Astrocyte of the spinal cord (primary cell): Measurements from ENCODE around the gene OSBPL1A.

Experiments used
- DNase-seq: peaks from one replicate; pipeline ENCODE4 v3.0.0; 2011; ENCODE audit warnings: low read depth, low spot score
- H3K4me3 ChIP-seq: 2 replicates; pipeline ENCODE4 v1.5.1; 2011; ENCODE audit warnings: low read depth, mild to moderate bottlenecking, low read length, moderate library complexity
- in situ Hi-C: cut with HindIII; loops from 2 replicates; pipeline ENCODE4 v1.10.0; 2017; ENCODE audit warnings: low sequenced_read_pairs
- TF ChIP-seq, protein P1 (sequence below): IDR thresholded peaks from 2 replicates; pipeline ENCODE4 v1.5.1; 2012; ENCODE audit warnings: low read depth, mild to moderate bottlenecking, low read length, inconsistent platforms

OSBPL1A gene

DNA sequence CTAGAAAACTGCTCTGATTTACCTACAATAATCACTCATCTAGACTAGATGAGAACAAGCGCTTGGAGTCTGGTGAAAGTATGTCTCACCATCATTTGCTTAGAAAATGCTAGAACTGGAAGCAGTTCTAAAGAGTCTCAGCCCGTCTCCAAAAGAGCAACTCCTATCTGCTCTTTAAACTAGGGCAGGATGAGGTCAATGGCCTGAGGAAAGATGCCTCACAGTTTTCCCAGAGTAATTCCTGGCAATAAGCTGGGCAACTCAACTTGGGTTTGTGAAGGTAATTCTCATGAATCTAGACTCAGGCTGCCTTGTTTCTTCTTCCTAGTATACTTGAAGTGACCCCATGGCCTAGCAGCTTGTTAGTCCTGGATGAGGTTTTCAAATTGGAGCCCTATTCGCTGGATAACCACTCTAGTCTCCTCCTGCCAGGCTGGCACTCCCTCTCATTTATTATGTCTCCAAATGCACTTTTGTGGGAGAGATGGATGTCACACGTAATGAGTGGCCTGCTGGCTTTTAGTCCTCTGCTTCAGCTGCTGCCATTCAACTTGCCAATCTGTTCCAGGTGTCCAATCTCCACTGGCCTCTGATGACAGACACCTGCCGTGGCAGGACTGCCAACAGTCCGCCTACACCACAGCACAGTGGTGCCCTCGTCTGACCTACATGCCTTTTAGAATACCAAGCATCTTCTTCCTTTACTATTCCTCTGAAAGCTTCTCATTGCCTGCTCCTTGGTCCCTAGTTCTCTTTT, 177.9 kb downstream of the OSBPL1A start:
- no peak overlapping the region for H3K4me3 ChIP-seq
- TF ChIP-seq, protein P1, sequence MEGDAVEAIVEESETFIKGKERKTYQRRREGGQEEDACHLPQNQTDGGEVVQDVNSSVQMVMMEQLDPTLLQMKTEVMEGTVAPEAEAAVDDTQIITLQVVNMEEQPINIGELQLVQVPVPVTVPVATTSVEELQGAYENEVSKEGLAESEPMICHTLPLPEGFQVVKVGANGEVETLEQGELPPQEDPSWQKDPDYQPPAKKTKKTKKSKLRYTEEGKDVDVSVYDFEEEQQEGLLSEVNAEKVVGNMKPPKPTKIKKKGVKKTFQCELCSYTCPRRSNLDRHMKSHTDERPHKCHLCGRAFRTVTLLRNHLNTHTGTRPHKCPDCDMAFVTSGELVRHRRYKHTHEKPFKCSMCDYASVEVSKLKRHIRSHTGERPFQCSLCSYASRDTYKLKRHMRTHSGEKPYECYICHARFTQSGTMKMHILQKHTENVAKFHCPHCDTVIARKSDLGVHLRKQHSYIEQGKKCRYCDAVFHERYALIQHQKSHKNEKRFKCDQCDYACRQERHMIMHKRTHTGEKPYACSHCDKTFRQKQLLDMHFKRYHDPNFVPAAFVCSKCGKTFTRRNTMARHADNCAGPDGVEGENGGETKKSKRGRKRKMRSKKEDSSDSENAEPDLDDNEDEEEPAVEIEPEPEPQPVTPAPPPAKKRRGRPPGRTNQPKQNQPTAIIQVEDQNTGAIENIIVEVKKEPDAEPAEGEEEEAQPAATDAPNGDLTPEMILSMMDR = no peak
- no peak for DNase-seq
- in situ Hi-C loops = no loop called here

DNA sequence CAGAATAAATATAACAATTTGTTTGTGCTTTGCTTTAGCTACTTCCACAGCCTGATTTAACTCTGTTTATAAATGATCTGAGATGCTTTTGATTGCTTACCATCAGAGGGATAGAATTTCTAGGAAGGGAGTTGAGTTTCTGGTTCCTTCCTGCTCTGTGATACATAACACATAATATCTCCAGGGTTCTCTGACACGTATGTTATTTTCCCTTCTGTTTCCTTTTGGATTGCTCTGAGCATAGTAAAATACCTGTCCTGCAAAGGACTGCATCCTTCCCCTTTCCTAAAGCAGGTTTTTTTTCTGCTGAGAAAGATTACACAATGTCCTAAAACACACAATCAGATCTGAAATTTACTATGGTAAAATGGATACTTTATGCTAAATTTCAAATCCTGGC, 182.7 kb downstream of the OSBPL1A start:
- no peak overlapping the region for H3K4me3 ChIP-seq
- TF ChIP-seq, protein P1 = no peak
- in situ Hi-C loops = no loop called here
- no peak for DNase-seq

DNA sequence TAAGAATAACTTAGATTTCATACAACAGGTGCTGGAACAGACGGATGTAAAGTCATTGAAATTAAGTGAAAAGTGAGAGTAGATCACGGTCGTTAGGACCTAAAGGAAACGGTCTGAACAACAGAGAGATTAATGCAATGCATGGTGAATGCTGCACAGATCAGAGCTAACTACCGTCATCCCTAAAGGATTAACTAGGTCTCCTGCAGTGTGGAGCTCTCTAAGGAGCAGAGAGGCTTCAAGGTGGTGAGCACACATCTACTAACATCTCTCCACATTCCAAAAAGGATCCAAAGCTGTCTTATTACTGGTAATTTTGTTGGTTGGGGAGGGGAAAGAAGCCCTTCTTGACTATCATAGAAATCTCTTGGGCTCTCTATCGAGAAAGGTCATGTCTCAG, 183.5 kb downstream of the OSBPL1A start:
- no peak overlapping the region for H3K4me3 ChIP-seq
- TF ChIP-seq, protein P1 = no peak
- DNase-seq = no peak
- in situ Hi-C loops = no loop called here

DNA sequence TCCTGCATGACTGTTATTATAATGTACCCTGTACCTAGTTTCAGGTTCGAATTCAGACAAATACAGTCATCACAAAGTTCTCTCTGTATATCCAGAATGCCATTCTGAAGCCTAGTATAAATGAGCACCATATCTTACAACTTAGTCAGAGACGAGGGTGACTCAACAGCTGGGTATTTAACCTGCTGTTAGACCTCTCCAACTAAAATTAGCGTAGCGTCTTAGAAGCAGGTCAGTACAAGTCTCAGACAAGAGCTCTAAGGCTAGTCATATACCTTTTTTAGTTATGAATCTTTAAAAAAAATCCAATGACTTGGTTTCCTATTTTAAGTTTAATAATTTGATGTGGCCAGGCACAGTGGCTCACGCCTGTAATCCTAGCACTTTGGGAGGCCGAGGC, 184.7 kb downstream of the OSBPL1A start:
- DNase-seq = peak; percentile 91
- no peak overlapping the region for H3K4me3 ChIP-seq
- in situ Hi-C loops = no loop called here
- TF ChIP-seq, protein P1 = no peak

DNA sequence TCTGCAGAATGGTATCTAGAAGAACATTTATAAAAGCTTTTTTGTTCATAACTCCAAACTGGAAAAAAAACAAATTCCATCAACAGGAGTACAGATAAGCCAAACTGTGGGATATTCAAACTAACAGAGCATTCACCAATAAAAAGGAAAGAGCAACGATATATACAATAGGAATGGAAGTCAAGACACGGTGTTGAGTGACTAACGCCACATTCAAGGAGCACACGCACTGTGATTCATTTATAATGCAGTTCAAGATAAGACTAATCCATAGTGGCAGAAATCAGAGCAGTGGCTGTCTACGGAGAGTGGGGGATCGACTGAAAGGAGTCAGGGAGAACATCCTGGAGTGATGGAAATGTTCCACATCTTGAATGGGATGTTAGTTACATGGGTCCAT, 188.1 kb downstream of the OSBPL1A start:
- DNase-seq = no peak
- in situ Hi-C loops = no loop called here
- TF ChIP-seq, protein P1 = no peak
- no peak overlapping the region for H3K4me3 ChIP-seq

DNA sequence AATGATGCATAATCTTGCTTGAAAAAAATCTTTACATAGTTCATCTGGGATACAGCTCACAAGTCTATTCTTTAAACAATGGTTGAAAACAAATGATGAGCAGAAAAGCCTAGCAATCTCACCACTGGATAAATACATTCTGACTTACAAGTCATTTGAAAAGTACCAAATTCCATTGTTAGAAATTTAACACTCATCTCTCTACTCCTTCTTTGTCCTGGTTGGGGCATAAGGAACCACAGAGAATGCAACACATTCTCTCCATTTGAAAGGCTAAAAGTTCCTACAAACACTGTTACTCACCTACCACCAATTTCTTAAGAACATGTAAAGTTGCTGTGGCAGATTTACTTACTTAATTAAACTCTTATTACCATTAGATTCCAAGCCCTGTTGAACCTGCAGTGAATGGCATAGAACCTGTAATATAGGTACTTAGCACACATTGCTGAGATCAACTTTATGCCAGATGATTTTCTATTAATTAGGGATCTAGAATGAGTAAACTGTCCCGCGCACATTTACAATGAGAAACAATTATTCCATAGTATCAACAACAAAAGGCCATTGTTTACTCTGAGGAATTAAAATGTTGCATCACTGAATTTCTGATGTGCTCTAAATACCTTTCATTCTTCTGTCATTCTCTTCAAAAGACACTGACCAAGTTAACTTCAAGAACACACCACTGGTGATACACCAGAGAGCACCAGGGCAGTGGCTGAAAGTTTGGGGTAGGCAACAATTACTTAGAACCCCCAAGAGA, 189.2 kb downstream of the OSBPL1A start:
- no peak overlapping the region for H3K4me3 ChIP-seq
- in situ Hi-C loops = no loop called here
- DNase-seq = peak; percentile 37
- TF ChIP-seq, protein P1 = no peak
